ENCODE measurements around the gene SKI. TPM values are rescaled to one million over a fixed set of nuclear protein-coding genes. Genes with fewer than 3 reads are reported as not detected.
A peak's percentile ranks its signal among the peaks of the same experiment; 100 is the strongest.

The SKI gene
- total RNA-seq, 1 experiment from 2014 or later, result 28.3 TPM

DNA sequence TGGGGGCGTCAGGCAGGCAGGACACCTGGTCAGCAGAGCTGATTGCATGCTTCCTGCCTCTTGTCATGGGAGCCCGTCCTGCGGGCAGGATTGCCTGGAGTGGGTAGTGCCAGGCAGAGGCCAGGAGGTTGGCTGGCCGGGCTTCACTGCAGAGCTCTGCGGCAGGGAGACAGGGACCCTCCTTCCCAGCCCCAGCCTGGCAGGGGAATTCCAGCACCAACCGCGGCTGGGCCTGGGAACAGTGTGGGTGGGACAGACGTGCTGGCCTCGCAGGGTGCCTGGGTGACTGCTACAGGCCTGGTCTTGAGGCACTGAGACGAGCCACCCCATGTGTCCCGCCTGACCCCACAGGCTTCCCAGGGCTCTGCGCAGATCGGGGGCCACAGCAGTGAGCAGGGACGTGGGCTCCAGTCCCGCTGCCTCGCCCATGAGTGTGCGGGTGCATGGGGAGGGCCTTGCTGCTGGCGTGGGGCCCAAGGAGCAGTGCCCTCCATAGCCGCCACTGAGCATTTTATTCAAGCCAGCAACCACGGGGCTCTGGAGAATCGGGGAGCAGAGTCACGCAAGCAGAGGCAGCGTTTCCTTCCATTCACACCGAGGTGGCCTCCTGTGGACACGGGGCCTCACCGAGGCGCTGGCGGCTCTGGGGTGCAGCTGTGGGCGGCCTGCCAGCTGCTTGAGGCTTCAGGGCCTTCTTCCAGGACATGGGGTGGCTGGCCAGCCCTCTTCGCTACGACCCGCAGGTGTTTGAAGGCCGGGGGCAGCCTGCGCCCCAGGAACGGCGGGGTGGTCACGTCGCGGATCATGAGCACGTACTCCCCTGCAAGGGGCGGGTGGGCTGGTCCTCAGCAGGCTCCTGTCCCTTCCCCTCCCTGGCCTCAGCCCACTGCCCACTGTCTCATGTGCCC, 92.9 kb downstream of the SKI start:
- Histone ChIP-seq H3F3A (ENCODE audit: low read length, unreplicated experiment) (no peaks in the 10 kb centered on the region), H3K4me2 (ENCODE audit: low read length) (no peak overlapping the region), H3K27ac (ENCODE audit: low read length) (no peak overlapping the region), H3K27me3 (ENCODE audit: low read length) (peaks cover 15% of the 10 kb centered on the region), H3K36me3 (ENCODE audit: low read depth, low read length) (no peaks in the 10 kb centered on the region), H3K9ac (ENCODE audit: low read length) (no peak overlapping the region), H3K79me2 (ENCODE audit: low read length) (no peaks in the 10 kb centered on the region), H3K4me3 (ENCODE audit: low read length) (no peak overlapping the region), H3K4me1 (ENCODE audit: insufficient read depth, low read length) (no peaks in the 10 kb centered on the region), H4K20me1 (ENCODE audit: low read length) (no peaks in the 10 kb centered on the region), H3K9me2 (replicated peaks; ENCODE audit: low read length) (no peaks in the 10 kb centered on the region), H2AFZ (ENCODE audit: low read length) (no peak overlapping the region), H3K9me3 (ENCODE audit: low read length) (no peaks in the 10 kb centered on the region)
- DNase-seq (no peak), ATAC-seq (no peak)
- TF ChIP-seq EZH2 (IDR thresholded peaks at IDR 0.05; ENCODE audit: low read length, unreplicated experiment), result no peak
- POLR2A ChIA-PET (ENCODE audit: unreplicated experiment), result no interaction called here
- CTCF ChIA-PET, result no interaction called here
- BruUV-seq (replicated peaks), result no TSS peak
- intact Hi-C loops (cut with micrococcal nuclease), result no loop called here

DNA sequence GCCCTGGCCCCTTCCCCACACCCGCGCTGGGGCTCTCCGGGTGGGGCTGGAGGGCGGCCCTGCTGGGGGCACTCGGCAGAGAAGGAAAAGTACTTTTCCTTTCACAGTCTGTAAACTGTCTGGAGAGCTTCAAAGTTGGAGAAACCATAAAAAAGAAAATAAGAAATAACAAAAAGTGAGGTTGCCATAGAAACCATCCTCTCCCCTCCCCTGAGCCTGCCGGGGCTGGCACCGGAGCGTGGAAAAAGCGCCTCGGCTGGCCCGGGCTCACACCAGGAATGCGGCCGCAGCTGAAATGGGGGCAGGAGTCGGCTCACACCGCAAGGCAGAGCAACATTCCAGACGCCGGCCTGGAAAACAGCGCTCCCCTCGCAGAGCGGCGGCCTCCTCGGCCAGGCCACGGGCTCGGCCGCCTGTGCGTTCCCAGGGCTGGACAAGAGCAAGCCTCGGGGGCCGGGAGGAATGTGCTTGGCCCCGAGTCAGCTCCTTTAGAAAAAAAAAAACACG, 94.0 kb downstream of the SKI start:
- ATAC-seq, result no peak
- intact Hi-C loops (cut with micrococcal nuclease), result no loop called here

DNA sequence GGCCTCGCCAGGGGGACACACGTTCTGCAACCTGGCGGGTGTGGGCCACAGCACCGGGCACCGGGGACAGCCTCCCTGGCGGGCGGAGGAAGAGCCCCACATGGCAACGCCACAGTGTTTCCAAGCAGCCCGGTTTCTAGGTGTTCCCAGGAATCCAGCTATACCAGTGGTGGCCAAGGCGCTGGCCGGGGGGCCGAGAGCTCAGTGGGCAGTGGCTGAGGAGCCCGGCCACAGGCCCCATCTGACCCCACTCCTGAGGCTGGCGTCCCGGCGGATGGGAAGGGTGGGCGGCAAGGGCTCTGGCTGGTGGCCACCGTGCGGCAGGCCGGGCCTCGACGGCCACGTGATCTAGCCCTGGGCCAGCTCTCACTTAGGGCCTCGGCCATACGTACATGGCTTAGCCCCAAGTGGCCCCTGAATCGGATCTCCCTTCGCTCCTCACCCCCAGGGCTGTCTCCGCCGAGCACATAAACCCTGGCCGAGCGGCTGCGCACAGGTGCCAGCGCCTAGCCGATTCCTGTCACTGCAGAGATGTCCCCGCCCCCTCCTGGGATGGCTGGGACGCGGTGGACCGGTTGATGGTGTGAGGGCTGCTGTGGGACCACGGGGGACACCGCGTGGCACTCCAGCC, 94.6 kb downstream of the SKI start:
- H3K4me1 ChIP-seq (ENCODE audit: insufficient read depth, low read length), result no peaks in the 10 kb centered on the region
- H3K36me3 ChIP-seq (ENCODE audit: low read depth, low read length), result no peaks in the 10 kb centered on the region
- TF ChIP-seq EZH2 (IDR thresholded peaks at IDR 0.05; ENCODE audit: low read length, unreplicated experiment), result no peak
- TF ChIP-seq, protein P1, sequence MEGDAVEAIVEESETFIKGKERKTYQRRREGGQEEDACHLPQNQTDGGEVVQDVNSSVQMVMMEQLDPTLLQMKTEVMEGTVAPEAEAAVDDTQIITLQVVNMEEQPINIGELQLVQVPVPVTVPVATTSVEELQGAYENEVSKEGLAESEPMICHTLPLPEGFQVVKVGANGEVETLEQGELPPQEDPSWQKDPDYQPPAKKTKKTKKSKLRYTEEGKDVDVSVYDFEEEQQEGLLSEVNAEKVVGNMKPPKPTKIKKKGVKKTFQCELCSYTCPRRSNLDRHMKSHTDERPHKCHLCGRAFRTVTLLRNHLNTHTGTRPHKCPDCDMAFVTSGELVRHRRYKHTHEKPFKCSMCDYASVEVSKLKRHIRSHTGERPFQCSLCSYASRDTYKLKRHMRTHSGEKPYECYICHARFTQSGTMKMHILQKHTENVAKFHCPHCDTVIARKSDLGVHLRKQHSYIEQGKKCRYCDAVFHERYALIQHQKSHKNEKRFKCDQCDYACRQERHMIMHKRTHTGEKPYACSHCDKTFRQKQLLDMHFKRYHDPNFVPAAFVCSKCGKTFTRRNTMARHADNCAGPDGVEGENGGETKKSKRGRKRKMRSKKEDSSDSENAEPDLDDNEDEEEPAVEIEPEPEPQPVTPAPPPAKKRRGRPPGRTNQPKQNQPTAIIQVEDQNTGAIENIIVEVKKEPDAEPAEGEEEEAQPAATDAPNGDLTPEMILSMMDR (conservative IDR thresholded peaks at IDR 0.05; ENCODE audit: low read depth, low read length), result no peak
- TF ChIP-seq EZH2phosphoT487 (IDR thresholded peaks at IDR 0.05; ENCODE audit: borderline replicate concordance, low read length), result no peak
- intact Hi-C loops (cut with micrococcal nuclease), result no loop called here
- no peak overlapping the region for H3K9ac ChIP-seq (ENCODE audit: low read length)
- no peaks in the 10 kb centered on the region for H3K9me3 ChIP-seq (ENCODE audit: low read length)
- POLR2A ChIA-PET (ENCODE audit: unreplicated experiment), result no interaction called here
- no peaks in the 10 kb centered on the region for H3K9me2 ChIP-seq (replicated peaks; ENCODE audit: low read length)
- H3K4me2 ChIP-seq (ENCODE audit: low read length), result no peak overlapping the region
- H2AFZ ChIP-seq (ENCODE audit: low read length), result peak overlapping the region; percentile 30; the same call in 1 of the 2 replicates
- no peak overlapping the region for H3K27ac ChIP-seq (ENCODE audit: low read length)
- H3K27me3 ChIP-seq (ENCODE audit: low read length), result peaks cover 15% of the 10 kb centered on the region
- no peak overlapping the region for H3K4me3 ChIP-seq (ENCODE audit: low read length)
- H3K79me2 ChIP-seq (ENCODE audit: low read length), result no peaks in the 10 kb centered on the region
- ATAC-seq, result no peak
- no TSS peak for BruUV-seq (replicated peaks)
- CTCF ChIA-PET, result no interaction called here
- H4K20me1 ChIP-seq (ENCODE audit: low read length), result no peaks in the 10 kb centered on the region
- DNase-seq, result no peak
- no peaks in the 10 kb centered on the region for H3F3A ChIP-seq (ENCODE audit: low read length, unreplicated experiment)

More for the DNA sequence above, 94.0 kb downstream of the SKI start:
- ChIA-PET POLR2A (ENCODE audit: unreplicated experiment) (no interaction called here), CTCF (no interaction called here)
- H3K9me3 ChIP-seq (ENCODE audit: low read length), result no peaks in the 10 kb centered on the region
- no peaks in the 10 kb centered on the region for H3K9me2 ChIP-seq (replicated peaks; ENCODE audit: low read length)
- no peak for TF ChIP-seq EZH2 (IDR thresholded peaks at IDR 0.05; ENCODE audit: low read length, unreplicated experiment)
- TF ChIP-seq, protein P1 (conservative IDR thresholded peaks at IDR 0.05; ENCODE audit: low read depth, low read length), result no peak
- TF ChIP-seq EZH2phosphoT487 (IDR thresholded peaks at IDR 0.05; ENCODE audit: borderline replicate concordance, low read length), result no peak
- H3K27ac ChIP-seq (ENCODE audit: low read length), result no peak overlapping the region
- H3K9ac ChIP-seq (ENCODE audit: low read length), result no peak overlapping the region
- no peaks in the 10 kb centered on the region for H4K20me1 ChIP-seq (ENCODE audit: low read length)
- peaks cover 15% of the 10 kb centered on the region for H3K27me3 ChIP-seq (ENCODE audit: low read length)
- no TSS peak for BruUV-seq (replicated peaks)
- H3K79me2 ChIP-seq (ENCODE audit: low read length), result no peaks in the 10 kb centered on the region
- H3K36me3 ChIP-seq (ENCODE audit: low read depth, low read length), result no peaks in the 10 kb centered on the region
- H3K4me3 ChIP-seq (ENCODE audit: low read length), result no peak overlapping the region
- H2AFZ ChIP-seq (ENCODE audit: low read length), result peak overlapping the region; percentile 30; the same call in 1 of the 2 replicates
- no peak overlapping the region for H3K4me2 ChIP-seq (ENCODE audit: low read length)
- no peaks in the 10 kb centered on the region for H3K4me1 ChIP-seq (ENCODE audit: insufficient read depth, low read length)
- no peak for DNase-seq
- H3F3A ChIP-seq (ENCODE audit: low read length, unreplicated experiment), result no peaks in the 10 kb centered on the region
